ENCODE data around the gene NFASC. TPM values are rescaled to one million over a fixed set of nuclear protein-coding genes. Genes with fewer than 3 reads are reported as not detected.

NFASC gene
- polyA plus RNA-seq, 3 donors = 0.08 TPM; not detected in 2

GRCh38 chr1:204894031-204894430 lies 23.4 kb downstream of the NFASC start:
- TF ChIP-seq, protein P1, sequence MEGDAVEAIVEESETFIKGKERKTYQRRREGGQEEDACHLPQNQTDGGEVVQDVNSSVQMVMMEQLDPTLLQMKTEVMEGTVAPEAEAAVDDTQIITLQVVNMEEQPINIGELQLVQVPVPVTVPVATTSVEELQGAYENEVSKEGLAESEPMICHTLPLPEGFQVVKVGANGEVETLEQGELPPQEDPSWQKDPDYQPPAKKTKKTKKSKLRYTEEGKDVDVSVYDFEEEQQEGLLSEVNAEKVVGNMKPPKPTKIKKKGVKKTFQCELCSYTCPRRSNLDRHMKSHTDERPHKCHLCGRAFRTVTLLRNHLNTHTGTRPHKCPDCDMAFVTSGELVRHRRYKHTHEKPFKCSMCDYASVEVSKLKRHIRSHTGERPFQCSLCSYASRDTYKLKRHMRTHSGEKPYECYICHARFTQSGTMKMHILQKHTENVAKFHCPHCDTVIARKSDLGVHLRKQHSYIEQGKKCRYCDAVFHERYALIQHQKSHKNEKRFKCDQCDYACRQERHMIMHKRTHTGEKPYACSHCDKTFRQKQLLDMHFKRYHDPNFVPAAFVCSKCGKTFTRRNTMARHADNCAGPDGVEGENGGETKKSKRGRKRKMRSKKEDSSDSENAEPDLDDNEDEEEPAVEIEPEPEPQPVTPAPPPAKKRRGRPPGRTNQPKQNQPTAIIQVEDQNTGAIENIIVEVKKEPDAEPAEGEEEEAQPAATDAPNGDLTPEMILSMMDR (IDR thresholded peaks at IDR 0.05) = no peak
- H3K27ac ChIP-seq (ENCODE audit: low read depth in 1 of 2, low read length in 2 of 2) = no peak overlapping the region
- peaks cover 0 to 4% (median 1%) of the 10 kb centered on the region in 7 donors for H3K9me3 Mint-ChIP-seq
- H3K9ac ChIP-seq (ENCODE audit: insufficient read depth, low read length, poor library complexity, severe bottlenecking) = no peak overlapping the region
- no peak overlapping the region for H3K4me3 Mint-ChIP-seq
- no peak overlapping the region for H3K4me2 ChIP-seq (replicated peaks; ENCODE audit: extremely low read depth, low read length, poor library complexity, severe bottlenecking)
- no peaks in the 10 kb centered on the region for H3K36me3 ChIP-seq (replicated peaks in 1 of 2; ENCODE audit: control insufficient read depth in 1 of 2, insufficient read depth in 2 of 2, low read length in 2 of 2)
- no peaks in the 10 kb centered on the region for H4K20me1 ChIP-seq (ENCODE audit: insufficient read depth, low read length)
- no peaks in the 10 kb centered on the region for H3K9me3 ChIP-seq (replicated peaks in 1 of 2; ENCODE audit: control insufficient read depth in 1 of 2, insufficient read depth in 1 of 2, low read length in 2 of 2)
- H3K27me3 Mint-ChIP-seq (ENCODE audit: low read depth in 3 of 3) = peaks cover 11 to 26% (median 23%) of the 10 kb centered on the region in 3 donors
- no peak overlapping the region for H3K27ac Mint-ChIP-seq
- H3K27me3 ChIP-seq (ENCODE audit: control insufficient read depth in 2 of 2, insufficient read depth in 2 of 2, low read length in 2 of 2) = peaks cover 8 to 11% of the 10 kb centered on the region in 2 donors
- H3K4me1 Mint-ChIP-seq = no peaks in the 10 kb centered on the region
- no peaks in the 10 kb centered on the region for H3K4me1 ChIP-seq (ENCODE audit: control insufficient read depth in 1 of 2, insufficient read depth in 2 of 2, low read length in 2 of 2)
- no peaks in the 10 kb centered on the region for H3K79me2 ChIP-seq (ENCODE audit: insufficient read depth, low read length)
- no peak for DNase-seq
- no peak overlapping the region for H2AFZ ChIP-seq (ENCODE audit: insufficient read depth, low read depth, low read length, poor library complexity, severe bottlenecking)
- intact Hi-C loops (cut with micrococcal nuclease) = no loop called here
- no peak overlapping the region for H3K4me3 ChIP-seq (replicated peaks in 1 of 3; ENCODE audit: low read depth in 2 of 3, low read length in 3 of 3)
- H3K36me3 Mint-ChIP-seq = no peaks in the 10 kb centered on the region

- H3K4me1 Mint-ChIP-seq = no peaks in the 10 kb centered on the region
- Histone ChIP-seq H3K36me3 (replicated peaks in 1 of 2; ENCODE audit: control insufficient read depth in 1 of 2, insufficient read depth in 2 of 2, low read length in 2 of 2) (no peaks in the 10 kb centered on the region), H3K9ac (ENCODE audit: insufficient read depth, low read length, poor library complexity, severe bottlenecking) (no peak overlapping the region), H3K79me2 (ENCODE audit: insufficient read depth, low read length) (no peaks in the 10 kb centered on the region), H3K9me3 (replicated peaks in 1 of 2; ENCODE audit: control insufficient read depth in 1 of 2, insufficient read depth in 1 of 2, low read length in 2 of 2) (no peaks in the 10 kb centered on the region), H3K4me3 (replicated peaks in 1 of 3; ENCODE audit: low read depth in 2 of 3, low read length in 3 of 3) (no peak overlapping the region), H4K20me1 (ENCODE audit: insufficient read depth, low read length) (no peaks in the 10 kb centered on the region), H3K27ac (ENCODE audit: low read depth in 1 of 2, low read length in 2 of 2) (no peak overlapping the region), H2AFZ (ENCODE audit: insufficient read depth, low read depth, low read length, poor library complexity, severe bottlenecking) (no peak overlapping the region), H3K4me1 (ENCODE audit: control insufficient read depth in 1 of 2, insufficient read depth in 2 of 2, low read length in 2 of 2) (no peaks in the 10 kb centered on the region), H3K4me2 (replicated peaks; ENCODE audit: extremely low read depth, low read length, poor library complexity, severe bottlenecking) (no peak overlapping the region), H3K27me3 (ENCODE audit: control insufficient read depth in 2 of 2, insufficient read depth in 2 of 2, low read length in 2 of 2) (peaks cover 2 to 6% of the 10 kb centered on the region in 2 donors)
- TF ChIP-seq, protein P1 (IDR thresholded peaks at IDR 0.05) = no peak
- H3K27me3 Mint-ChIP-seq (ENCODE audit: low read depth in 3 of 3) = peaks cover 11 to 26% (median 23%) of the 10 kb centered on the region in 3 donors
- intact Hi-C loops (cut with micrococcal nuclease) = no loop called here
- DNase-seq = no peak
- peaks cover 0 to 4% (median 1%) of the 10 kb centered on the region in 7 donors for H3K9me3 Mint-ChIP-seq
- H3K36me3 Mint-ChIP-seq = no peaks in the 10 kb centered on the region
- H3K4me3 Mint-ChIP-seq = no peak overlapping the region
- no CpG with 5 or more reads among the region's 1 CpG for WGBS (ENCODE audit: insufficient coverage)
- no peak overlapping the region for H3K27ac Mint-ChIP-seq
These were observed 23.9 kb downstream of the NFASC start for GRCh38 chr1:204894606-204895005.

Measured in CD14-positive monocyte (primary cell).